ENCODE data around the gene TTLL3. TPM values are rescaled to one million over a fixed set of nuclear protein-coding genes. Genes with fewer than 3 reads are reported as not detected.
"Not testable (repeated sequence)": the region's sequence is repeated elsewhere in the genome, so short reads cannot be mapped to it uniquely, and the experiment has no call there.

Gene TTLL3
- polyA plus RNA-seq, 1 experiment = 17.8 TPM

- H3K4me3 ChIP-seq (ENCODE audit: low read depth, low read length); POLR2A ChIA-PET; H3K9me3 ChIP-seq (ENCODE audit: control insufficient read depth, insufficient read depth, low read length); H3K27me3 ChIP-seq (ENCODE audit: control insufficient read depth, insufficient read depth, low read length); DNase-seq (ENCODE audit: low read depth, low spot score); H3K27ac ChIP-seq (ENCODE audit: low read depth, low read length): not testable (repeated sequence)
- peak; percentile 56 for TF ChIP-seq CTCF (IDR thresholded peaks at IDR 0.05; ENCODE audit: low read depth, low read length)
- CTCF ChIA-PET = interaction anchor here (0.6 to 1.5 kb wide), 23 partner anchors 9 to 343 kb away, joined by 3 to 14 read pairs (median 4); partner anchors contain the start of genes CRELD1 and IL17RE
Observed at GRCh38 chr3:9848860-9849259, 38.8 kb downstream of the TTLL3 start.

GRCh38 chr3:9851383-9851782 lies 41.3 kb downstream of the TTLL3 start:
- H3K27me3 ChIP-seq (ENCODE audit: control insufficient read depth, insufficient read depth, low read length); H3K27ac ChIP-seq (ENCODE audit: low read depth, low read length); H3K4me3 ChIP-seq (ENCODE audit: low read depth, low read length); H3K9me3 ChIP-seq (ENCODE audit: control insufficient read depth, insufficient read depth, low read length); POLR2A ChIA-PET; DNase-seq (ENCODE audit: low read depth, low spot score): not testable (repeated sequence)
- CTCF ChIA-PET = interaction anchor here (1.1 kb wide), 1 partner anchor 95 kb away, joined by 9 read pairs; no protein-coding TSS in a partner anchor

- CTCF ChIA-PET; H3K4me3 ChIP-seq (ENCODE audit: low read depth, low read length); DNase-seq (ENCODE audit: low read depth, low spot score); H3K9me3 ChIP-seq (ENCODE audit: control insufficient read depth, insufficient read depth, low read length); H3K27me3 ChIP-seq (ENCODE audit: control insufficient read depth, insufficient read depth, low read length); POLR2A ChIA-PET; H3K27ac ChIP-seq (ENCODE audit: low read depth, low read length): not testable (repeated sequence)
Observed at GRCh38 chr3:9851926-9852325, 41.9 kb downstream of the TTLL3 start.

- TF ChIP-seq CTCF (IDR thresholded peaks at IDR 0.05; ENCODE audit: low read depth, low read length) = no peak
- H3K9me3 ChIP-seq (ENCODE audit: control insufficient read depth, insufficient read depth, low read length) = no peaks in the 10 kb centered on the region
- ChIA-PET POLR2A (no interaction called here), CTCF (interaction anchor here (0.7 kb wide), 1 partner anchor 81 kb away, joined by 3 read pairs; the partner anchor contains the start of gene CRELD1)
- no peak overlapping the region for H3K27ac ChIP-seq (ENCODE audit: low read depth, low read length)
- no peak overlapping the region for H3K4me3 ChIP-seq (ENCODE audit: low read depth, low read length)
- no peak for DNase-seq (ENCODE audit: low read depth, low spot score)
- peaks cover 2% of the 10 kb centered on the region for H3K27me3 ChIP-seq (ENCODE audit: control insufficient read depth, insufficient read depth, low read length)
Observed at GRCh38 chr3:9852528-9852927, 42.5 kb downstream of the TTLL3 start.

- H3K4me3 ChIP-seq (ENCODE audit: low read depth, low read length); H3K9me3 ChIP-seq (ENCODE audit: control insufficient read depth, insufficient read depth, low read length); CTCF ChIA-PET; DNase-seq (ENCODE audit: low read depth, low spot score); POLR2A ChIA-PET; H3K27me3 ChIP-seq (ENCODE audit: control insufficient read depth, insufficient read depth, low read length); H3K27ac ChIP-seq (ENCODE audit: low read depth, low read length): not testable (repeated sequence)
Observed at GRCh38 chr3:9854291-9854940, 44.4 kb downstream of the TTLL3 start.

GRCh38 chr3:9855594-9855993 lies 45.5 kb downstream of the TTLL3 start:
- ChIA-PET POLR2A (no interaction called here), CTCF (no interaction called here)

More at GRCh38 chr3:9855594-9855993, 45.5 kb downstream of the TTLL3 start:
- no peak for DNase-seq (ENCODE audit: low read depth, low spot score)
- Histone ChIP-seq H3K27me3 (ENCODE audit: control insufficient read depth, insufficient read depth, low read length) (peaks cover 2% of the 10 kb centered on the region), H3K27ac (ENCODE audit: low read depth, low read length) (no peak overlapping the region), H3K4me3 (ENCODE audit: low read depth, low read length) (no peak overlapping the region), H3K9me3 (ENCODE audit: control insufficient read depth, insufficient read depth, low read length) (no peaks in the 10 kb centered on the region; the same call in 1 of the 2 replicates)
- no peak for TF ChIP-seq CTCF (IDR thresholded peaks at IDR 0.05; ENCODE audit: low read depth, low read length)
